Esophagus muscularis mucosa (tissue), 4 donors: ENCODE measurements around the gene PPIF.

Source experiments
- CTCF ChIP-seq, 3 experiments: fragments of 200-600 bp in 2 of 3; fragments of 450-650 bp in 1 of 3; sonication (generic) in 2 of 3; IDR thresholded peaks; one replicate each; pipeline ENCODE4 v1.5.1; 2017 to 2019; ENCODE audit warnings: antibody characterized with exemption in 3 of 3, mild to moderate bottlenecking in 2 of 3, moderate library complexity in 1 of 3
- EP300 ChIP-seq: sonication (generic); formaldehyde crosslinking; IDR thresholded peaks from one replicate; pipeline ENCODE4 v1.6.1; 2017; ENCODE audit warnings: antibody characterized with exemption
- POLR2A ChIP-seq: fragments of 450-650 bp; IDR thresholded peaks from one replicate; pipeline ENCODE4 v1.6.1; 2017; ENCODE audit warnings: antibody characterized with exemption, moderate library complexity, mild to moderate bottlenecking, low read depth
- POLR2AphosphoS5 ChIP-seq, 2 donors: sonication (generic); formaldehyde crosslinking; IDR thresholded peaks; one replicate each; pipeline ENCODE4 v1.6.1; 2017; ENCODE audit warnings: antibody characterized with exemption in 2 of 2

- TF ChIP-seq CTCF (IDR thresholded peaks at IDR 0.05) = no peak
- TF ChIP-seq POLR2A = no peak
- TF ChIP-seq POLR2AphosphoS5 (IDR thresholded peaks at IDR 0.05) = no peak
- no peak for TF ChIP-seq EP300
These were observed 8.2 kb downstream of the PPIF start for GRCh38 chr10:79355420-79356017.
